Loucy (cell line): ENCODE results near the gene WNT2B.

Experiments
- H2AFZ ChIP-seq: fragments of 200-600 bp; sonication (generic); 2 replicates; pipeline ENCODE4 v1.6.0; 2016; ENCODE audit warnings: antibody characterized with exemption, mild to moderate bottlenecking, low read length, moderate library complexity
- H3F3A ChIP-seq: fragments of 200-600 bp; 2 replicates; pipeline ENCODE4 v1.6.0; 2016; ENCODE audit warnings: antibody characterized with exemption, low read depth, mild to moderate bottlenecking
- H3K27me3 ChIP-seq: fragments of 200-600 bp; sonication (generic); 2 replicates; pipeline ENCODE4 v1.6.1; 2014; ENCODE audit warnings: low read length, mild to moderate bottlenecking; ENCODE audit not compliant: insufficient read depth, poor library complexity, severe bottlenecking
- H3K36me3 ChIP-seq: fragments of 200-600 bp; sonication (generic); 2 replicates; pipeline ENCODE4 v1.6.1; 2016; ENCODE audit warnings: low read length; ENCODE audit not compliant: insufficient read depth
- H3K4me1 ChIP-seq: fragments of 200-600 bp; sonication (generic); 2 replicates; pipeline ENCODE4 v1.5.1; 2014; ENCODE audit warnings: low read length, mild to moderate bottlenecking; ENCODE audit not compliant: insufficient read depth, poor library complexity, severe bottlenecking
- H3K4me2 ChIP-seq: fragments of 200-600 bp; sonication (generic); 2 replicates; pipeline ENCODE4 v1.6.0; 2014; ENCODE audit warnings: antibody characterized with exemption, low read length, low read depth, mild to moderate bottlenecking; ENCODE audit not compliant: poor library complexity, severe bottlenecking
- H3K4me3 ChIP-seq: fragments of 200-600 bp; sonication (generic); 2 replicates; pipeline ENCODE4 v1.5.1; 2014; ENCODE audit warnings: low read length, mild to moderate bottlenecking, mixed read lengths; ENCODE audit not compliant: poor library complexity, severe bottlenecking
- H3K79me2 ChIP-seq: fragments of 200-600 bp; sonication (generic); 2 replicates; pipeline ENCODE4 v1.6.1; 2014; ENCODE audit warnings: low read length; ENCODE audit not compliant: insufficient read depth
- H3K9ac ChIP-seq: fragments of 200-600 bp; sonication (generic); 2 replicates; pipeline ENCODE4 v1.6.0; 2014; ENCODE audit warnings: mild to moderate bottlenecking, low read depth, low read length, moderate library complexity; ENCODE audit not compliant: poor library complexity, severe bottlenecking
- H3K9me2 ChIP-seq: fragments of 200-600 bp; sonication (generic); replicated peaks from 2 replicates; pipeline ENCODE4 v1.6.1; 2016; ENCODE audit warnings: low read depth, low read length, mixed read lengths
- H3K9me3 ChIP-seq: fragments of 200-600 bp; sonication (generic); 2 replicates; pipeline ENCODE4 v1.6.1; 2014; ENCODE audit warnings: mild to moderate bottlenecking, antibody characterized with exemption, low read length, low read depth; ENCODE audit not compliant: insufficient read depth
- H4K20me1 ChIP-seq: fragments of 200-600 bp; sonication (generic); 2 replicates; pipeline ENCODE4 v1.6.0; 2014; ENCODE audit warnings: antibody characterized with exemption, low read length, mild to moderate bottlenecking; ENCODE audit not compliant: insufficient read depth, poor library complexity, severe bottlenecking
- EZH2phosphoT487 ChIP-seq: fragments of 200-600 bp; IDR thresholded peaks from 2 replicates; pipeline ENCODE4 v1.6.1; 2018; ENCODE audit warnings: antibody characterized with exemption, mild to moderate bottlenecking, moderate library complexity, borderline replicate concordance
- TF ChIP-seq, protein P1 (sequence below): fragments of 200-600 bp; sonication (generic); conservative IDR thresholded peaks from 2 replicates; pipeline ENCODE4 v1.5.1; 2014; ENCODE audit warnings: mild to moderate bottlenecking, antibody characterized with exemption, low read length

Gene WNT2B

GRCh38 chr1:112516141-112516540 is 7.4 kb downstream of the WNT2B start:
- Histone ChIP-seq H3K36me3 (no peaks in the 10 kb centered on the region), H3K9me2 (no peaks in the 10 kb centered on the region), H3F3A (no peaks in the 10 kb centered on the region), H3K4me1 (peaks cover 18% of the 10 kb centered on the region), H3K9ac (no peak overlapping the region), H3K27me3 (no peaks in the 10 kb centered on the region), H3K79me2 (no peaks in the 10 kb centered on the region), H4K20me1 (no peaks in the 10 kb centered on the region), H2AFZ (no peak overlapping the region), H3K4me3 (no peak overlapping the region), H3K4me2 (no peak overlapping the region), H3K9me3 (no peaks in the 10 kb centered on the region)
- TF ChIP-seq EZH2phosphoT487: no peak
- TF ChIP-seq, protein P1, sequence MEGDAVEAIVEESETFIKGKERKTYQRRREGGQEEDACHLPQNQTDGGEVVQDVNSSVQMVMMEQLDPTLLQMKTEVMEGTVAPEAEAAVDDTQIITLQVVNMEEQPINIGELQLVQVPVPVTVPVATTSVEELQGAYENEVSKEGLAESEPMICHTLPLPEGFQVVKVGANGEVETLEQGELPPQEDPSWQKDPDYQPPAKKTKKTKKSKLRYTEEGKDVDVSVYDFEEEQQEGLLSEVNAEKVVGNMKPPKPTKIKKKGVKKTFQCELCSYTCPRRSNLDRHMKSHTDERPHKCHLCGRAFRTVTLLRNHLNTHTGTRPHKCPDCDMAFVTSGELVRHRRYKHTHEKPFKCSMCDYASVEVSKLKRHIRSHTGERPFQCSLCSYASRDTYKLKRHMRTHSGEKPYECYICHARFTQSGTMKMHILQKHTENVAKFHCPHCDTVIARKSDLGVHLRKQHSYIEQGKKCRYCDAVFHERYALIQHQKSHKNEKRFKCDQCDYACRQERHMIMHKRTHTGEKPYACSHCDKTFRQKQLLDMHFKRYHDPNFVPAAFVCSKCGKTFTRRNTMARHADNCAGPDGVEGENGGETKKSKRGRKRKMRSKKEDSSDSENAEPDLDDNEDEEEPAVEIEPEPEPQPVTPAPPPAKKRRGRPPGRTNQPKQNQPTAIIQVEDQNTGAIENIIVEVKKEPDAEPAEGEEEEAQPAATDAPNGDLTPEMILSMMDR: no peak

DNA sequence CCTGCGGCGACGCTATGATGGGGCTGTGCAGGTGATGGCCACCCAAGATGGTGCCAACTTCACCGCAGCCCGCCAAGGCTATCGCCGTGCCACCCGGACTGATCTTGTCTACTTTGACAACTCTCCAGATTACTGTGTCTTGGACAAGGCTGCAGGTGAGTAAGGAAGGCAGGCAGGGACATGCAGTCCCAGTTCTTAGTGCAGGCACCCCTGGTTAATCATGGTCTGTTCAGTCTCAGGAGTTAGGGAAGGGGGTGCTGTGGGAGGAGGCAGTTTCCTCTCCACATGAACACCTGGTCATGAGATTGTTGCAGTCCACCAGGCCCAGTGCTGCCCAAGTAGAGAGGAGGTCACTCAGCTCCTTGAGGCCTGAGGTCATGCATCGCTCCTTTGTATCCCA is 8.5 kb downstream of the WNT2B start:
- Histone ChIP-seq H3K9ac (no peak overlapping the region), H3K4me1 (peaks cover 15% of the 10 kb centered on the region), H3K79me2 (no peaks in the 10 kb centered on the region), H2AFZ (no peak overlapping the region), H3K9me2 (no peaks in the 10 kb centered on the region), H3K36me3 (no peaks in the 10 kb centered on the region), H3K4me3 (no peak overlapping the region), H3K27me3 (no peaks in the 10 kb centered on the region), H3K4me2 (no peak overlapping the region), H3K9me3 (no peaks in the 10 kb centered on the region), H4K20me1 (no peaks in the 10 kb centered on the region), H3F3A (no peaks in the 10 kb centered on the region)
- no peak for TF ChIP-seq EZH2phosphoT487
- TF ChIP-seq, protein P1: no peak

DNA sequence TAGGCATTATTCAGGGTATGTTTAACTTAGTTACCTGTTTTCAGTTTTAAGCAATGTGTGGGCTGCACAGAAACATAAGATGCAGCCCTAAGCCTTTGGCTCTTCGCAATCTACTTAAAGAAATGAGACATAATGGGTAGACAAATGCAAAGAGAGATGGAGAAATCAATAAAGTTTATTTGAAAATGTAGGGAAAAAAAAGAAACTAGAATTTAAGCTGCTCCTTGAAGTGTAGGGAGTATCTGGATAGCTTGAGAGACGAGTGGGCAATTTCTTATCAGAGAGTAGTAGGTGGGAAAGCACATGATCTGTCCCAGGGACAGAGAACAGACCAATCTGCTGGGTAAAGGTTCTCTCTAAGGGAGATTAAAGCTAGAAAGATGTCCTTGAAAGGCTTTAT is 8.9 kb downstream of the WNT2B start:
- TF ChIP-seq, protein P1: no peak
- TF ChIP-seq EZH2phosphoT487: no peak
- no peaks in the 10 kb centered on the region for H3K36me3 ChIP-seq
- no peak overlapping the region for H3K4me3 ChIP-seq
- H3K9me3 ChIP-seq: no peaks in the 10 kb centered on the region
- H3K27me3 ChIP-seq: no peaks in the 10 kb centered on the region
- no peak overlapping the region for H2AFZ ChIP-seq
- H3F3A ChIP-seq: no peaks in the 10 kb centered on the region
- no peaks in the 10 kb centered on the region for H3K79me2 ChIP-seq
- H3K4me2 ChIP-seq: no peak overlapping the region
- H3K4me1 ChIP-seq: peaks cover 13% of the 10 kb centered on the region
- no peaks in the 10 kb centered on the region for H4K20me1 ChIP-seq
- no peaks in the 10 kb centered on the region for H3K9me2 ChIP-seq
- H3K9ac ChIP-seq: no peak overlapping the region
